Measurements from ENCODE around the gene GAB3. TPM values are rescaled to one million over a fixed set of nuclear protein-coding genes. Genes with fewer than 3 reads are reported as not detected.

Gene GAB3
- total RNA-seq, 2 donors from 2014 or later: 1.2 to 1.4 TPM

- H3K36me3 ChIP-seq: no peaks in the 10 kb centered on the region
- no peak overlapping the region for H3K9ac ChIP-seq (ENCODE audit: low read depth in 2 of 2, low read length in 2 of 2)
- no peaks in the 10 kb centered on the region for H3K27me3 ChIP-seq
- DNase-seq: no peak
- H3K9me3 ChIP-seq: no peaks in the 10 kb centered on the region
- no peak for TF ChIP-seq CTCF (IDR thresholded peaks at IDR 0.05)
- intact Hi-C loops (cut with DNase I): no loop called here
- no peak overlapping the region for H3K4me3 ChIP-seq
- H3K4me1 ChIP-seq: no peaks in the 10 kb centered on the region
- H3K27ac ChIP-seq: no peak overlapping the region
Observed at GRCh38 chrX:154720067-154720466, 30.8 kb downstream of the GAB3 start.

DNA sequence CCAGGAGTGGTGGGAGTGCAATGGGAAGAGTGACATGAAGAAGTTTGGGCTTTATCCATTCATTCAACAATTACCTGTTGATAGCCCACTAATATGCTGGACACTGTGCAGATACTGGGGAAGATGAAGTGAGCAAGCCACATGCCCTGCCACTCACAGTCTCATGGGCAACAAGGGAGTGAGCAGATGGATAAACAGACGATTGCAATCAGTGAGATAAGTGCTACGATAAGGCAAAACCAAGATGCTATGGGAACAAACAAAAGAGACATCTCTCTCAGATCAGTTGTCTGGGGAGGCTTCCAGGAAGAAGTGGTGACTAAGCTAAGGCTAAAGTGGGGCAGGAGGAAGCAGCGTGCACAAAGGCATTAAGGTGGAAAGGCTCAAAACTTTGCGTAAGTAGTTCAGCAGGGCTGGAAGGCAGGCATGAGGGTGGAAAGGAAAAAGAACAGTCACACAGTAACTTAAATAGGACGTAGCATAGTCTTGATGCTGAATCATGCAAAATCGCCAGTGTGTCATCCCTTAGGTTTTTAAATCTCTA lies 31.7 kb downstream of the GAB3 start:
- H3K4me3 ChIP-seq: no peak overlapping the region
- no peaks in the 10 kb centered on the region for H3K36me3 ChIP-seq
- no peaks in the 10 kb centered on the region for H3K9me3 ChIP-seq
- no peak for TF ChIP-seq CTCF (IDR thresholded peaks at IDR 0.05)
- H3K4me1 ChIP-seq: no peaks in the 10 kb centered on the region
- no peak overlapping the region for H3K27ac ChIP-seq
- no peaks in the 10 kb centered on the region for H3K27me3 ChIP-seq
- no peak overlapping the region for H3K9ac ChIP-seq (ENCODE audit: low read depth in 2 of 2, low read length in 2 of 2)
- intact Hi-C loops (cut with DNase I): no loop called here
- DNase-seq: no peak

DNA sequence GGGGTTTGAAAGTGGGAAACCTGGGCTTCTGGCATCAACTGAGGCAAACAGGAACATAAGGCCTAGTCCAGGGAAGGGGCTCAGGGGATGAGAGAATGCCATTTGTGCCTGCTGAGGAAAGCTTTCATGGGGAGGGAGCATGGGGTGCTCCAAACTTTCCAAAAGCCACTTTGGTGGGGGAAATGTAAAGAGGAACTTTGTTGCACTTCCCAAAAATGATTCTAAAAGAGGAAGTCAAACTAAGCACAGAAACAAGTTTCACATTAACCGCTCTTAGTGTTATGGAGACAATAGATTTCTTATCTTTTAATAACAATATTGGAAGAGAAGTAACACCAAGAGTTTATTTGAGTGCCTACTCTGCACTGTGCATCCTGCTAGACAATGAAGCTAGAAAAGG lies 32.3 kb downstream of the GAB3 start:
- no peak for TF ChIP-seq CTCF (IDR thresholded peaks at IDR 0.05)
- H3K9me3 ChIP-seq: no peaks in the 10 kb centered on the region
- H3K36me3 ChIP-seq: no peaks in the 10 kb centered on the region
- H3K27ac ChIP-seq: no peak overlapping the region
- intact Hi-C loops (cut with DNase I): no loop called here
- no peak overlapping the region for H3K9ac ChIP-seq (ENCODE audit: low read depth in 2 of 2, low read length in 2 of 2)
- no peak overlapping the region for H3K4me3 ChIP-seq
- no peaks in the 10 kb centered on the region for H3K27me3 ChIP-seq
- no peaks in the 10 kb centered on the region for H3K4me1 ChIP-seq
- DNase-seq: no peak

- Histone ChIP-seq H3K36me3 (no peaks in the 10 kb centered on the region), H3K9ac (ENCODE audit: low read depth in 2 of 2, low read length in 2 of 2) (no peak overlapping the region), H3K4me3 (no peak overlapping the region), H3K27ac (no peak overlapping the region), H3K27me3 (no peaks in the 10 kb centered on the region), H3K9me3 (no peaks in the 10 kb centered on the region), H3K4me1 (no peaks in the 10 kb centered on the region)
- TF ChIP-seq CTCF (IDR thresholded peaks at IDR 0.05): no peak
- DNase-seq: no peak
- intact Hi-C loops (cut with DNase I): no loop called here
Observed at GRCh38 chrX:154717824-154718223, 33.1 kb downstream of the GAB3 start.

DNA sequence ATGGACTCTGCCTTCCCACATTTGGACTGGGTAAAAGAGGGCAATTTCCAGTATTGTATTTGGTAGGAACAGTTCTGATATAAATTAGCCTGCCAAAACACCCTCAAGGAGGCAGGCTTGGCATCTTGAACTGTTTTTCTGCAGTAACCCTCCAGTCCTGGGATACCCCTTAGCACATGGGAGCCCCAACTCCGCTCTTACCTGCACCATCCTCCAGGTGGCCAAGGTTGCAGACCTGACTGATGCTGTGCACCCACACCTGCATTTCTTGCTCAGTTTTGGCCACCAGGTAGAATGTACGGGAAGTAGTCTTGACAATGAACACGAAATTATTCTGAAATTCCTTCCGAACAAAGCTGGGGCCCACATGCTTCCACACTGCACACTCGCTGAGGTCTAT lies 35.1 kb downstream of the GAB3 start:
- H3K4me1 ChIP-seq: no peaks in the 10 kb centered on the region
- H3K36me3 ChIP-seq: no peaks in the 10 kb centered on the region
- no peak for TF ChIP-seq CTCF (IDR thresholded peaks at IDR 0.05)
- DNase-seq: no peak
- no peaks in the 10 kb centered on the region for H3K9me3 ChIP-seq
- no peak overlapping the region for H3K27ac ChIP-seq
- no peak overlapping the region for H3K4me3 ChIP-seq
- intact Hi-C loops (cut with DNase I): no loop called here
- H3K9ac ChIP-seq (ENCODE audit: low read depth in 2 of 2, low read length in 2 of 2): no peak overlapping the region
- H3K27me3 ChIP-seq: no peaks in the 10 kb centered on the region
